Neural cell (in vitro differentiated cells): ENCODE data around the gene APBA2. TPM values are rescaled to one million over a fixed set of nuclear protein-coding genes. Genes with fewer than 3 reads are reported as not detected.

Source experiments
- H2AFZ ChIP-seq: fragments of 200-600, 300-800 bp; sonication (generic), shearing (Covaris generic); 2 replicates; pipeline ENCODE4 v1.6.0; 2014; ENCODE audit warnings: low read depth, mild to moderate bottlenecking, antibody characterized with exemption, low read length, moderate library complexity
- H3F3A ChIP-seq: fragments of 200-600 bp; shearing (Covaris generic); 2 replicates; pipeline ENCODE4 v1.6.1; 2016; ENCODE audit warnings: mild to moderate bottlenecking, moderate library complexity, mixed read lengths, antibody characterized with exemption, low read length; ENCODE audit not compliant: insufficient read depth, poor library complexity, severe bottlenecking
- H3K27ac ChIP-seq: fragments of 200-600, 300-800 bp; sonication (generic), shearing (Covaris generic); 2 replicates; pipeline ENCODE4 v1.5.1; 2014; ENCODE audit warnings: mild to moderate bottlenecking, low read length, moderate library complexity
- H3K27me3 ChIP-seq: fragments of 300-800, 200-600 bp; sonication (generic), shearing (Covaris generic); 2 replicates; pipeline ENCODE4 v1.6.0; 2014; ENCODE audit warnings: mild to moderate bottlenecking, low read depth, low read length, moderate library complexity; ENCODE audit not compliant: insufficient read depth
- H3K36me3 ChIP-seq: fragments of 300-800, 200-600 bp; sonication (generic), shearing (Covaris generic); 2 replicates; pipeline ENCODE4 v1.5.1; 2014; ENCODE audit warnings: mild to moderate bottlenecking, antibody characterized with exemption, low read length, moderate library complexity; ENCODE audit not compliant: insufficient read depth
- H3K4me2 ChIP-seq: fragments of 300-800, 200-600 bp; sonication (generic), shearing (Covaris generic); 2 replicates; pipeline ENCODE4 v1.6.0; 2014; ENCODE audit warnings: mild to moderate bottlenecking, low read length
- H3K4me3 ChIP-seq: fragments of 300-800, 200-600 bp; sonication (generic), shearing (Covaris generic); 2 replicates; pipeline ENCODE4 v1.5.1; 2014; ENCODE audit warnings: mild to moderate bottlenecking, low read length, moderate library complexity
- H3K79me2 ChIP-seq: fragments of 200-600 bp; shearing (Covaris generic); replicated peaks from 2 replicates; pipeline ENCODE4 v1.6.0; 2014; ENCODE audit warnings: mild to moderate bottlenecking, low read length, moderate library complexity; ENCODE audit not compliant: insufficient read depth
- H3K9ac ChIP-seq: fragments of 300-800, 200-600 bp; sonication (generic), shearing (Covaris generic); 2 replicates; pipeline ENCODE4 v1.6.1; 2016; ENCODE audit warnings: mild to moderate bottlenecking, low read length, mixed read lengths
- H3K9me2 ChIP-seq: fragments of 200-600 bp; shearing (Covaris generic); 2 replicates; pipeline ENCODE4 v1.6.1; 2016; ENCODE audit warnings: mild to moderate bottlenecking, low read length, mixed read lengths; ENCODE audit not compliant: insufficient read depth
- H3K9me3 ChIP-seq: fragments of 200-600, 300-800 bp; sonication (generic), shearing (Covaris generic); 2 replicates; pipeline ENCODE4 v1.6.1; 2016; ENCODE audit warnings: mild to moderate bottlenecking, mixed run types, low read length, moderate library complexity, mixed read lengths
- H4K20me1 ChIP-seq: fragments of 200-600 bp; shearing (Covaris generic); 2 replicates; pipeline ENCODE4 v1.6.1; 2016; ENCODE audit warnings: mild to moderate bottlenecking, mixed run types; ENCODE audit not compliant: insufficient read depth
- EP300 ChIP-seq: fragments of 450-650 bp; conservative IDR thresholded peaks from 2 replicates; pipeline ENCODE4 v1.6.1; 2014; ENCODE audit warnings: antibody characterized with exemption, mild to moderate bottlenecking, moderate library complexity; ENCODE audit not compliant: poor library complexity, severe bottlenecking
- EZH2 ChIP-seq: fragments of 200-600, 300-800 bp; shearing (Covaris generic), sonication (generic); IDR thresholded peaks from 2 replicates; pipeline ENCODE4 v1.6.1; 2014; ENCODE audit warnings: antibody characterized with exemption, low read length, borderline replicate concordance, mild to moderate bottlenecking; ENCODE audit not compliant: insufficient read depth, poor library complexity, severe bottlenecking
- MXI1 ChIP-seq: fragments of 450-650 bp; conservative IDR thresholded peaks from 2 replicates; pipeline ENCODE4 v1.6.1; 2014; ENCODE audit warnings: antibody characterized with exemption, mild to moderate bottlenecking; ENCODE audit not compliant: poor library complexity, severe bottlenecking
- POLR2AphosphoS5 ChIP-seq: IDR thresholded peaks from 2 replicates; pipeline ENCODE4 v1.6.1; 2012
- RAD21 ChIP-seq: fragments of 450-650 bp; conservative IDR thresholded peaks from 2 replicates; pipeline ENCODE4 v1.6.1; 2014; ENCODE audit warnings: antibody characterized with exemption, mild to moderate bottlenecking, moderate library complexity
- SMC3 ChIP-seq: fragments of 450-650 bp; conservative IDR thresholded peaks from 2 replicates; pipeline ENCODE4 v1.6.1; 2014; ENCODE audit warnings: antibody characterized with exemption, mild to moderate bottlenecking, moderate library complexity; ENCODE audit not compliant: poor library complexity
- TAF1 ChIP-seq: IDR thresholded peaks from 2 replicates; pipeline ENCODE4 v1.6.1; 2012; ENCODE audit warnings: low read depth
- polyA plus RNA-seq: library from polyadenylated mRNA; depleted of rRNA; stranded (reverse); fragments of >200 nt; gene quantifications from 2 replicates; pipeline ENCODE4 v1.2.3, GENCODE V29; 2014
- TF ChIP-seq, protein P1 (sequence below): IDR thresholded peaks from 2 replicates; pipeline ENCODE4 v1.6.1; 2012; ENCODE audit warnings: borderline replicate concordance
- TF ChIP-seq, protein P2 (sequence below): fragments of 450-650 bp; IDR thresholded peaks from 2 replicates; pipeline ENCODE4 v1.5.1; 2014; ENCODE audit warnings: antibody characterized with exemption, mild to moderate bottlenecking, moderate library complexity; ENCODE audit not compliant: poor library complexity, severe bottlenecking

Gene APBA2
- polyA plus RNA-seq, 1 donor from 2014 or later, result 134 TPM

DNA sequence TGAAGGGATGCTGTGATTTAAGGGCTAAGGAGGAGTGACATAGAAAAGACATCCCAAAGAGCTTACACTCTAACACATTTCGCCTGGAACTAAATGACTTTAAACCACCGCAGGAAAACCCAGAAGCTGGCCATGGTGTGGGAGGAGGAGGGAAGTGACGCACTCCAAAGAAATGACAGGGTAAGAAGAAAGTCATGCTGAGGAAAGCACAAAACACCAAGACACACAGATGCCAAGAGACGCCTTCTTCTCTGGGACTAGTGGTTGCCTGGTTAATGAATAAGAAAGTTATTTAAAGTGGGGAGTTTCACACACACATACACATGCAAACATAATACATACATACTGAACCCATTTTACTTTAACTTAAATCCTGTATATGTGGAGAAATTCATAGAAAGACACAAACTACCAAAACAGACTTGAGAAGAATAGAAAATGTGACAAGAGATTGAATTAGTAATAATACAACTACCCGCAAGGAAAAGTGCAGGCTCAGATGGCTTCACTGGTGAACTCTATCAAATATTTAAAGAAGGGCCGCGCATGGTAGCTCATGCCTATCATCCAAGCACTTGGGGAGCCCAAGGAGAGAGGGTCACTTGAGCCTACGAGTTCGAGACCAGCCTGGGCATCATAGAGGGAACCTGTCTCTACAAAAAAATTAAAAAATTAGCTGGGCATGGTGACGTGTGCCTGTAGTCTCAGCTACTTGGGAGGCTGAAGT, 258.3 kb downstream of the APBA2 start:
- Histone ChIP-seq H3K79me2 (no peaks in the 10 kb centered on the region), H4K20me1 (no peaks in the 10 kb centered on the region), H3K9ac (no peak overlapping the region), H3F3A (no peaks in the 10 kb centered on the region), H3K4me2 (no peak overlapping the region), H3K27ac (peak overlapping the region; percentile 88), H3K9me2 (no peaks in the 10 kb centered on the region), H3K36me3 (no peaks in the 10 kb centered on the region), H3K4me3 (no peak overlapping the region), H3K27me3 (no peaks in the 10 kb centered on the region), H2AFZ (no peak overlapping the region), H3K9me3 (no peaks in the 10 kb centered on the region)
- no peak for TF ChIP-seq EP300
- no peak for TF ChIP-seq MXI1
- no peak for TF ChIP-seq POLR2AphosphoS5
- TF ChIP-seq, protein P1, sequence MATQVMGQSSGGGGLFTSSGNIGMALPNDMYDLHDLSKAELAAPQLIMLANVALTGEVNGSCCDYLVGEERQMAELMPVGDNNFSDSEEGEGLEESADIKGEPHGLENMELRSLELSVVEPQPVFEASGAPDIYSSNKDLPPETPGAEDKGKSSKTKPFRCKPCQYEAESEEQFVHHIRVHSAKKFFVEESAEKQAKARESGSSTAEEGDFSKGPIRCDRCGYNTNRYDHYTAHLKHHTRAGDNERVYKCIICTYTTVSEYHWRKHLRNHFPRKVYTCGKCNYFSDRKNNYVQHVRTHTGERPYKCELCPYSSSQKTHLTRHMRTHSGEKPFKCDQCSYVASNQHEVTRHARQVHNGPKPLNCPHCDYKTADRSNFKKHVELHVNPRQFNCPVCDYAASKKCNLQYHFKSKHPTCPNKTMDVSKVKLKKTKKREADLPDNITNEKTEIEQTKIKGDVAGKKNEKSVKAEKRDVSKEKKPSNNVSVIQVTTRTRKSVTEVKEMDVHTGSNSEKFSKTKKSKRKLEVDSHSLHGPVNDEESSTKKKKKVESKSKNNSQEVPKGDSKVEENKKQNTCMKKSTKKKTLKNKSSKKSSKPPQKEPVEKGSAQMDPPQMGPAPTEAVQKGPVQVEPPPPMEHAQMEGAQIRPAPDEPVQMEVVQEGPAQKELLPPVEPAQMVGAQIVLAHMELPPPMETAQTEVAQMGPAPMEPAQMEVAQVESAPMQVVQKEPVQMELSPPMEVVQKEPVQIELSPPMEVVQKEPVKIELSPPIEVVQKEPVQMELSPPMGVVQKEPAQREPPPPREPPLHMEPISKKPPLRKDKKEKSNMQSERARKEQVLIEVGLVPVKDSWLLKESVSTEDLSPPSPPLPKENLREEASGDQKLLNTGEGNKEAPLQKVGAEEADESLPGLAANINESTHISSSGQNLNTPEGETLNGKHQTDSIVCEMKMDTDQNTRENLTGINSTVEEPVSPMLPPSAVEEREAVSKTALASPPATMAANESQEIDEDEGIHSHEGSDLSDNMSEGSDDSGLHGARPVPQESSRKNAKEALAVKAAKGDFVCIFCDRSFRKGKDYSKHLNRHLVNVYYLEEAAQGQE, result no peak
- TF ChIP-seq SMC3, result no peak
- no peak for TF ChIP-seq TAF1
- TF ChIP-seq EZH2, result no peak
- TF ChIP-seq, protein P2, sequence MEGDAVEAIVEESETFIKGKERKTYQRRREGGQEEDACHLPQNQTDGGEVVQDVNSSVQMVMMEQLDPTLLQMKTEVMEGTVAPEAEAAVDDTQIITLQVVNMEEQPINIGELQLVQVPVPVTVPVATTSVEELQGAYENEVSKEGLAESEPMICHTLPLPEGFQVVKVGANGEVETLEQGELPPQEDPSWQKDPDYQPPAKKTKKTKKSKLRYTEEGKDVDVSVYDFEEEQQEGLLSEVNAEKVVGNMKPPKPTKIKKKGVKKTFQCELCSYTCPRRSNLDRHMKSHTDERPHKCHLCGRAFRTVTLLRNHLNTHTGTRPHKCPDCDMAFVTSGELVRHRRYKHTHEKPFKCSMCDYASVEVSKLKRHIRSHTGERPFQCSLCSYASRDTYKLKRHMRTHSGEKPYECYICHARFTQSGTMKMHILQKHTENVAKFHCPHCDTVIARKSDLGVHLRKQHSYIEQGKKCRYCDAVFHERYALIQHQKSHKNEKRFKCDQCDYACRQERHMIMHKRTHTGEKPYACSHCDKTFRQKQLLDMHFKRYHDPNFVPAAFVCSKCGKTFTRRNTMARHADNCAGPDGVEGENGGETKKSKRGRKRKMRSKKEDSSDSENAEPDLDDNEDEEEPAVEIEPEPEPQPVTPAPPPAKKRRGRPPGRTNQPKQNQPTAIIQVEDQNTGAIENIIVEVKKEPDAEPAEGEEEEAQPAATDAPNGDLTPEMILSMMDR, result no peak
- TF ChIP-seq RAD21, result no peak

DNA sequence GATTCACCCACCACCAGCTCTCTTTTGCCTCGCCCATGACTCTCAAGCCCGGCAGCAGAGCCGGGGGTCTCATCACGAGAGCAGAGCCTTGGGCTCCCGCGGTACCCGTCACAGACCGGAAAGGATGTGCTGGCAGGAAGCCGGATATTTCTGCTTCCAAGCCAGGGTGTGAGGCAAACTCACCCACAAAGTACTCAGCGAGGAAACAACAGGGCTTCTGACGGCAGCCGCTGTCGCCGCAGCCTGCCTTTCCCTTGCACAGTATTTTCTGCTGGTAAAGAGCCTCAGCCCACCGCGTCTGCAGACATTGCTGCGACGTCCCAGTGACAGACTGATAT, 263.9 kb downstream of the APBA2 start:
- Histone ChIP-seq H3K27me3 (no peaks in the 10 kb centered on the region), H3K9me3 (no peaks in the 10 kb centered on the region), H3F3A (no peaks in the 10 kb centered on the region), H3K9me2 (no peaks in the 10 kb centered on the region), H3K36me3 (no peaks in the 10 kb centered on the region), H4K20me1 (no peaks in the 10 kb centered on the region), H3K9ac (no peak overlapping the region), H3K4me2 (no peak overlapping the region), H3K27ac (no peak overlapping the region), H2AFZ (no peak overlapping the region), H3K4me3 (no peak overlapping the region), H3K79me2 (no peaks in the 10 kb centered on the region)
- no peak for TF ChIP-seq MXI1
- no peak for TF ChIP-seq EP300
- no peak for TF ChIP-seq TAF1
- TF ChIP-seq SMC3, result no peak
- TF ChIP-seq POLR2AphosphoS5, result no peak
- TF ChIP-seq, protein P2, result no peak
- TF ChIP-seq RAD21, result no peak
- no peak for TF ChIP-seq EZH2
- TF ChIP-seq, protein P1, result no peak
